PC-3 (cell line): Measurements from ENCODE around the gene DHX32. TPM values are rescaled to one million over a fixed set of nuclear protein-coding genes. Genes with fewer than 3 reads are reported as not detected.
A peak's percentile ranks its signal among the peaks of the same experiment; 100 is the strongest.
"Not testable (repeated sequence)": the region's sequence is repeated elsewhere in the genome, so short reads cannot be mapped to it uniquely, and the experiment has no call there.

Source experiments
- ATAC-seq: fragments of 200-7000 bp; cut with Tn5 transposase; 2 replicates; pipeline ENCODE4 v1.9.1; 2020; ENCODE audit warnings: mild to moderate bottlenecking, moderate library complexity
- BruUV-seq: library from RNA; stranded (reverse); fragments of 400-500 nt; replicated peaks from 2 replicates; lab custom pipeline; 2021; lab: Mats Ljungman, UMichigan
- CTCF ChIA-PET: fragments of 300-600 bp; sonication (Branson Sonifier 250); formaldehyde crosslinking; loops from one replicate; lab custom pipeline; 2022; ENCODE audit warnings: antibody characterized with exemption; lab: Charles Lee
- POLR2A ChIA-PET: fragments of 300-600 bp; sonication (Branson Sonifier 250); formaldehyde crosslinking; loops from one replicate; lab custom pipeline; 2022; ENCODE audit warnings: antibody characterized with exemption; ENCODE audit not compliant: unreplicated experiment; lab: Charles Lee
- DNase-seq: peaks from one replicate; pipeline ENCODE4 v3.0.0-alpha.2; 2015
- H2AFZ ChIP-seq: fragments of 300-600 bp; sonication (generic); 2 replicates; pipeline ENCODE4 v1.6.0; 2016; ENCODE audit warnings: antibody characterized with exemption, low read length
- H3F3A ChIP-seq: fragments of 300-600 bp; sonication (generic); one replicate; pipeline ENCODE4 v1.6.0; 2017; ENCODE audit warnings: antibody characterized with exemption, low read length, control low read depth, mild to moderate bottlenecking; ENCODE audit not compliant: unreplicated experiment
- H3K27ac ChIP-seq: fragments of 300-600 bp; sonication (generic); 2 replicates; pipeline ENCODE4 v1.5.1; 2016; ENCODE audit warnings: mild to moderate bottlenecking, low read length
- H3K27me3 ChIP-seq: fragments of 300-600 bp; sonication (generic); 2 replicates; pipeline ENCODE4 v1.6.1; 2016; ENCODE audit warnings: low read length, mixed read lengths
- H3K36me3 ChIP-seq: fragments of 300-600 bp; sonication (generic); 2 replicates; pipeline ENCODE4 v1.6.1; 2016; ENCODE audit warnings: low read depth, mixed run types, low read length, mixed read lengths
- H3K4me1 ChIP-seq: fragments of 300-600 bp; sonication (generic); 2 replicates; pipeline ENCODE4 v1.5.1; 2016; ENCODE audit warnings: low read length; ENCODE audit not compliant: insufficient read depth
- H3K4me2 ChIP-seq: fragments of 300-600 bp; sonication (generic); 2 replicates; pipeline ENCODE4 v1.6.0; 2016; ENCODE audit warnings: low read length
- H3K4me3 ChIP-seq: fragments of 300-600 bp; sonication (generic); 2 replicates; pipeline ENCODE4 v1.5.1; 2016; ENCODE audit warnings: mild to moderate bottlenecking, low read length, mixed read lengths
- H3K79me2 ChIP-seq: fragments of 300-600 bp; sonication (generic); 2 replicates; pipeline ENCODE4 v1.6.1; 2017; ENCODE audit warnings: low read length, mixed read lengths
- H3K9ac ChIP-seq: fragments of 300-600 bp; sonication (generic); 2 replicates; pipeline ENCODE4 v1.6.0; 2016; ENCODE audit warnings: mild to moderate bottlenecking, low read length
- H3K9me2 ChIP-seq: fragments of 300-600 bp; sonication (generic); replicated peaks from 2 replicates; pipeline ENCODE4 v1.6.1; 2016; ENCODE audit warnings: mixed run types, low read length, mixed read lengths
- H3K9me3 ChIP-seq: fragments of 300-600 bp; sonication (generic); 2 replicates; pipeline ENCODE4 v1.6.1; 2016; ENCODE audit warnings: low read length, mixed read lengths
- H4K20me1 ChIP-seq: fragments of 300-600 bp; sonication (generic); 2 replicates; pipeline ENCODE4 v1.6.1; 2016; ENCODE audit warnings: low read length, mixed read lengths
- intact Hi-C: fragments of 100-400 bp; cut with micrococcal nuclease; formaldehyde crosslinking; loops from 2 replicates; pipeline ENCODE4 v1.9.0; 2023
- total RNA-seq: library from RNA; depleted of rRNA; stranded (reverse); fragments of >200 nt; gene quantifications from 2 replicates; pipeline ENCODE4 v1.2.3, GENCODE V29; 2014

DHX32 gene
- total RNA-seq, 1 experiment from 2014 or later, result 38.7 TPM

DNA sequence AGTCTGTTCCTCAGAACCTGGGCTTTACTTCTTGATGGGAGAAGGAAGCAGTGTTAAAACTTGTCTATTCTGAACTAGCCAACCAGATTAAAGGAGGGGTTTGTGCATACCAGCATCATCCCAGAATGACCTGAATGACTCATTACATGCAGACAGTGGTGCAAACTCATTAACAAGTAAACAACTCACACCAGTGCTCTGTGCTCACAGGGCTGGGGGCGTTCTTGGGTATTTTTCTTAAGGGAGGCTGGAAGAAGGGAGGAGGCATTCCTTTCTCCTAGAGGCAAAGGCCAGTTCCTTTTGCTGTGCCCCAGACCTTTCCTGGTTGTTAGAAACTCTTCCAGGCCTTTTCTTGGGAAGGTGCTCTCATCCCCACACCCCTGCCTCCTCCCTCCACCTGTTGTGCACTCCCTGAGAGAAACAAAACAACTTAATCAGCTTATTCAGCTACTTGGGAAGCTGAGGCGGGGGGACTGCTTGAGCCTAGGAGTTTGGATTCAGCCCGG lies 22.1 kb upstream of the DHX32 start:
- H3K36me3 ChIP-seq, CTCF ChIA-PET, H3K27ac ChIP-seq, H3K4me2 ChIP-seq, H3K9me2 ChIP-seq, H3K27me3 ChIP-seq, H3K4me3 ChIP-seq, H3F3A ChIP-seq, H3K9ac ChIP-seq, H3K79me2 ChIP-seq, ATAC-seq, POLR2A ChIA-PET, H3K9me3 ChIP-seq, H3K4me1 ChIP-seq, H2AFZ ChIP-seq, H4K20me1 ChIP-seq, intact Hi-C loops, BruUV-seq: not testable (repeated sequence)
- peak; percentile 22 for DNase-seq

DNA sequence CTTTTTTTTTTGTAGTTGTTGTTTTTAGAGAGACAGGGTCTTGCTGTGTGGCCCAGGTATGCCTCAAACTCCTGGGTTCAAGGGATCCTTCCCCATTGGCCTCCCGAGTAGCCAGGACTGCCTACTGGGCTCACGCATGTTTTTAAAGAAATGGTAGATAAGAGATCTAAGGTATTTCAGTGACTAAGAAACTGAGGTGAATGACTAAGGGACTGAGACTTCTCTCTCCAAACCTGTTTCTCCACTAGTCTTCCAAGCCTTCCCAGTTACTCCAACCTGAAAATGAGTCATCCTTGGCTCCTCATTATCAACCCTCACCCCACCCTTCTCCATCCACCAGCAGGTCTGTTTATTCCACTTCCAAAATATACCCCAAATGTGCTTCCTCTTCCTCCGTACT lies 19.9 kb upstream of the DHX32 start:
- H3K27me3 ChIP-seq, H3K36me3 ChIP-seq, H2AFZ ChIP-seq, BruUV-seq, H3F3A ChIP-seq, H3K79me2 ChIP-seq, H4K20me1 ChIP-seq, H3K4me3 ChIP-seq, POLR2A ChIA-PET, H3K9ac ChIP-seq, H3K4me1 ChIP-seq, CTCF ChIA-PET, H3K9me2 ChIP-seq, H3K9me3 ChIP-seq, intact Hi-C loops: not testable (repeated sequence)
- Histone ChIP-seq H3K27ac (peak overlapping the region; percentile 44), H3K4me2 (peak overlapping the region; percentile 44; the same call in 1 of the 2 replicates)
- peak; percentile 19 for ATAC-seq
- DNase-seq, result peak; percentile 72

DNA sequence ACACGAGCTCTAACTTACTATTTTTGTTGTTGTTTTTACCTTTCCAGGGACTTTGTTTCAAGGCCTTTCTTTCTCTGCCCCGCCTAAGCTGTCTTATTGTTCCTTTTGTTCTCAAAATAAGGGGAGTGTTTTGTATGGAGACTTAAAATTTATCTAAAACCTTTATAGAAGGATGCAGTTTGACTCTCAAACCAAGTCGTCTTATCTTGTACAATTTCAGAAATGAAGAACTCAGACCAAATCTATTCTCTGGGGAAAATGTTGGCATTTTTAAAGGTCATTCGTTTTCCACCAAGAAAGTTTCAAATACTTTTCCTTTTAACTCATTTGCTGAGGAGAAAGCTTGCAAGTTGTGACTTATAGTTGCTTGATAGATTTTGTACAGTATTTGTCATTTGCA lies 16.2 kb upstream of the DHX32 start:
- H3K36me3 ChIP-seq, POLR2A ChIA-PET, intact Hi-C loops, H3K27ac ChIP-seq, H3K27me3 ChIP-seq, ATAC-seq, H3K9me3 ChIP-seq, DNase-seq, CTCF ChIA-PET, H3F3A ChIP-seq, H3K9me2 ChIP-seq, H4K20me1 ChIP-seq: not testable (repeated sequence)
- H3K4me2 ChIP-seq, result peak overlapping the region; percentile 80
- peaks cover 13% of the 10 kb centered on the region; the same call in 1 of the 2 replicates for H3K4me1 ChIP-seq
- peak overlapping the region; percentile 82; the same call in 1 of the 2 replicates for H3K9ac ChIP-seq
- H3K4me3 ChIP-seq, result peak overlapping the region; percentile 74
- TSS peak; percentile 36 for BruUV-seq
- peaks cover 30% of the 10 kb centered on the region for H3K79me2 ChIP-seq
- H2AFZ ChIP-seq, result peak overlapping the region; percentile 63; the same call in 1 of the 2 replicates

DNA sequence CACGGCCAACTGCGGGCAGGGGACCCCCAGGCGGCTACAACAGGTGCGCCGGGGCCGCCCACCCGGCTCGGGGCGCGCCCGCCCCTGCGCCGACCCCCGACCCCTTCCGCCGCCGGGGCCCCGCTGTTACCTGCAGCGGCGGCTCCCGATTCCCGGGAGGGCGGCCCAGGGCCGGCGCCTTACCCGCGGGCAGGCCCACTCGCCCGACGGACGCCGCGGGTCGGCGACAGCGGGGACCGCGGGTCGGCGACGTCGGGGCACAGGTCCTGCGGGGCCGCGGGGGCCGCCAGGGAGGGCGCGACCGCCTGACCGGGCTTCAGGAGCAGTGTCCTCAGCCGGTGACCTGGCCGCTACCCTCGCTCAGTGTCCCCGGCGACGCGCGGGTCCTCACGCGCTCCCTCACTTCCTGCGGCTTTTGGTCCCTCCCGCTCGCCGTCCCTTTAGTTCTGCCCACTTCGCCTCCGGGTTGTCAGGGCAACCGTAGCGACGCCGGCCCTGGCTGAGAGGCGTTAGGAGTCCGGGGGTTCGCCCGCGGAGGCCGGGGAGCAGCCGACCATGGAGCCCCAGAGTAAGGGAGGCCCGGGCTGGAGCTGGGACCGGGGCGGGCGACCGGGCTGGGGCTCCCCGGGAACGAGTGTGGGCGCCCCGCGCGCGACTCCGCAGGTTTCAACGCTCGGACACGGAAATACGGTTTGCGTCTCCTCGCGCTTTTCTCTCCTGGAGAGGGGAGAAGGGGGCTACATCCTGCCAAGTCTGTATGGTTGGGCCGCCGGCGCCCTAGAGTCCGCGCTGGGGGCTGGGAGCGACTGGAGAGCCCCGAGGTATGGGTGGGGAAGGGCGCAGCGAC lies 15.2 kb upstream of the DHX32 start, which contains the start of gene FANK1:
Gene FANK1, plus strand, starts transcription at position 477 of the 847 bp plus-strand sequence. Its CDS starts 79 bp downstream, at position 556.
- Histone ChIP-seq H3K4me2 (peak within 1 kb of the TSS; percentile 82), H3K79me2 (peaks cover 38% of the 10 kb centered on the region), H3K9ac (peak within 1 kb of the TSS; percentile 82), H3K4me1 (peaks cover 21% of the 10 kb centered on the region; the same call in 1 of the 2 replicates), H2AFZ (peak within 1 kb of the TSS; percentile 71), H3K4me3 (peak within 1 kb of the TSS; percentile 74), H3K27ac (peak within 1 kb of the TSS; percentile 79)
- H3F3A ChIP-seq, BruUV-seq, H3K9me2 ChIP-seq, H3K36me3 ChIP-seq, CTCF ChIA-PET, H3K9me3 ChIP-seq, H3K27me3 ChIP-seq, POLR2A ChIA-PET, H4K20me1 ChIP-seq, intact Hi-C loops: not testable (repeated sequence)
- ATAC-seq (peak; percentile 71), DNase-seq (peak; percentile 78)

DNA sequence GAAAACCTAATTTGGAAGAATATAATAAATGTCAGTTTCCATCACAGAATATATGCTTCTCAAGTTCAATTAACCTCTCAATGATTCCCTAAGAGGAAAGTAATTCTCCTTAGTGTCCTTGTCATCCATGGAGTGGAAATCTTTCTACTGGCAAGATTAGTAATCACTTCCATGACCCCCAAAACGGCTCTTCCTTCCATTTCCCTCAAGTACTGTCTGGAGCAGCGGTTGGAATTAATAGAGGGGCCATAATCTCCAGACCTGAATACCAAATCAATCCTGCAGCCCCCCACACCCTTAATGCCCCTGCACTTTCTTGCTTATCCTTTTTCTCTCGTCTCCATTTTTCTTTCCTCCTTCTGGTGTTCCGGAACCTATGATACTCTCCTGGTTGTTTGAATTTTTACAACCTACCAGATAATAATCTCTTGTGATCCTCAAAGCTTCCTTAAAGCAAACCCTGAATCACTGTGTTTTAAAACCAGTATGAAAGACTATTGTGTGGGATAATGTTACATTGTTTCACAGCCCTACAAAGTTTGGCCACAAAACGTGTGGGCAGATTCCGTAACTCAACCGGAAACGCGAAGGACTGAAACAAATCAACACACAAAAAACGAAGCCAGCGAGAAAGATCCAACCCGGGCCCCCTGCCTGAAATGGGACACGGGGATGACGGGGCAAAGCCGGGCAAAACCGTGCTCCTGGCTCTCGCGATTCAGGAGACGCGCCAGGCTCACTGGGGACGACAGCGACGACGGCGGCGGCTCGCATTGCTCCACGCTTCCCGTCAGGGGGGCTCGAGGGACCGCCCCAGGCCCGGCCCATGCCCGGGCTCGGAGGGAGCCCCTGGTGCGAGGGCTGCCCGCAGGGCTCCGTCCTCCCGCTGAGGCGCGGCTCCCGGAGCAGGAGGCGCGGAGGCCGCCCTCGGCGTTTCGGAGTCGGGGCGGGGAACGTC lies 14.3 kb upstream of the DHX32 start:
- H4K20me1 ChIP-seq, POLR2A ChIA-PET, H3K36me3 ChIP-seq, H3K27me3 ChIP-seq, intact Hi-C loops, H3F3A ChIP-seq, H3K9me2 ChIP-seq, CTCF ChIA-PET, H3K9me3 ChIP-seq: not testable (repeated sequence)
- peak overlapping the region; percentile 74 for H3K4me3 ChIP-seq
- peak overlapping the region; percentile 71 for H2AFZ ChIP-seq
- ATAC-seq, result peak; percentile 64
- BruUV-seq, result TSS peak; percentile 66
- peaks cover 43% of the 10 kb centered on the region for H3K79me2 ChIP-seq
- peak overlapping the region; percentile 79 for H3K27ac ChIP-seq
- peak overlapping the region; percentile 82 for H3K4me2 ChIP-seq
- peak; percentile 66 for DNase-seq
- H3K4me1 ChIP-seq, result peaks cover 16% of the 10 kb centered on the region; the same call in 1 of the 2 replicates
- peak overlapping the region; percentile 82 for H3K9ac ChIP-seq

DNA sequence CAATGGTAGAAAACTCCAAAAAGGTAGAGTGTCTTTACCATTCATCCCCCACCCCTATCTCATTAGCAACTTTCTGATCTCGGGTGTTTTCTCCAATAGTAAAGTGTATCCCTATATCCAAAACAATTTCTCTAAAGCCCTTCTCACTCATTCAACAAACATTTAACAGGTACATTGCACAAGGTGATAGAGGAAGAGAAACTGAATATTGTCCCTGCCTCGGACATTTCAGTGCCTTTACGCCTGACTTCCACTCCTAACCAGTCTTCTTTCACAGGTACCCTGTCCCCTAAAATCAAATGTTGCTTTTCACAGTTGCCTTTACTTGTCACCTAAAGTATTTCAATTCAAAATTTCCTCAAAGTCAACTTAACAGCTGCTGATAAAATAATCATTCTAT lies 13.1 kb upstream of the DHX32 start:
- H3K27me3 ChIP-seq, H3F3A ChIP-seq, H2AFZ ChIP-seq, ATAC-seq, CTCF ChIA-PET, BruUV-seq, H3K9ac ChIP-seq, H3K36me3 ChIP-seq, intact Hi-C loops, POLR2A ChIA-PET, H4K20me1 ChIP-seq, DNase-seq, H3K9me2 ChIP-seq, H3K27ac ChIP-seq, H3K9me3 ChIP-seq: not testable (repeated sequence)
- Histone ChIP-seq H3K4me3 (peak overlapping the region; percentile 59), H3K79me2 (peaks cover 49% of the 10 kb centered on the region), H3K4me1 (peaks cover 21% of the 10 kb centered on the region; the same call in 1 of the 2 replicates), H3K4me2 (peak overlapping the region; percentile 82)
